ENCODE results near the gene CCN5. TPM values are rescaled to one million over a fixed set of nuclear protein-coding genes. Genes with fewer than 3 reads are reported as not detected.

CCN5 gene
- polyA plus RNA-seq, 1 donor: 0.09 TPM

DNA sequence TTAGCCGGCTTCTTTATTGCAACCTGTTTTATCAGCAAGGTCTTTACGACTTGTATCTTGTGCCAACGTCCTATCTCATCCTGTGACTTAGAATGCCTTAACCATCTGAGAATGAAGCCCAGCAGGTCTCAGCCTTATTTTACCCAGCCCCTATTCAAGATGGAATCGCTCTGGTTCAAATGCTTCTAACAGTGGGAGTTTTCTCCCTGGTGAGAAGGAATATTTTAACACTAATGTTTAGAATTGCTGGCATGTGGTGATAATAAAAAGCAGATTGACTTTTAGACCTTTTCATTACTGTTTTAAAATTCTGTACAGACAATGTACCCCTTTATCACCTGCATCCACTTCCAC lies 20.6 kb downstream of the CCN5 start:
- Histone ChIP-seq H3K27me3 (ENCODE audit: control insufficient read depth, insufficient read depth, low read length) (no peaks in the 10 kb centered on the region), H3K9me3 (ENCODE audit: control insufficient read depth, low read depth, low read length) (no peaks in the 10 kb centered on the region), H3K4me3 (ENCODE audit: low read length) (no peak overlapping the region), H3K4me1 (ENCODE audit: control insufficient read depth, insufficient read depth, low read length) (peaks cover 4% of the 10 kb centered on the region), H3K27ac (ENCODE audit: low read length) (peak overlapping the region; percentile 27), H3K36me3 (ENCODE audit: control insufficient read depth, insufficient read depth, low read length) (no peaks in the 10 kb centered on the region)
- no peak for DNase-seq
- WGBS (ENCODE audit: insufficient coverage, low lambda C conversion rate): no CpG with 5 or more reads among the region's 4 CpGs

DNA sequence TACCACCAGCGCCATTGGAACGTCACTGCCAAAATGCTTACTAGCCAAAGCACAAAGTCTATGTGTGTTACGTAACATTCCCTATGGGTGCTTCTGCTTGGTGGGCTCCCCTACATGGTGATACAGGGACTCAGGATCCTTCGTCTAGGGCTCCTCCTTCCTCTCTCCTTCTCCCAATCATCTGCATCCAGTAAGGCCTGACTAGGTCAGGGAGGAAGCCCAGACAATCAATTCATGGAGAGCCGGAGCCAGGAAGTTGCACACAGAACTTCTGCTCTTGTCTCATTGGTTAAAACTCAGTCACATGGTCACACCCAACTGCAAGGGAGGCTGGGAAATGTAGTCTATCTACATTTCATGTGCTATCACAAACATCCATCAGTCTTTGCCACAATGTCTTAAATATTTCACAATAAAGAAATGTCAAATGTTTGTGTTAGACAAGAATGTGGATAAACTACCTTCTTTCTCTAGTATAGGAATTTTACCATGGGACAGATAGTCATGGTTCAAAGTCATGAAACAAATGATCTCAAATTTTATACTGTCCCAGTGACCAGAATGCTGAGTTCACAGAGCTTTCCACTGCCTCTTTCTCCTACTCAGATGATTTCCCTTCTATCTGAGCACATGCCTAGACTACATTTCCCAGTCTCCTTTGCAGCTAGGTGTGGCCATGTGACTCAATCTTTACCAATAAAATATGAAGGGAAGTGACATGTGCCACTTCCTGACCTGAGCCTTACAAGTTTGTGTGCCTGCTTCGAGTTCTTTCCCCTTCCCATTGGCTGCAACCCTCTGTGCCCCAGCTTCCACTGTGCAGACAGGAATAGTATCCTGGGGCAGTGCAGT lies 21.2 kb downstream of the CCN5 start:
- no peak overlapping the region for H3K4me3 ChIP-seq (ENCODE audit: low read length)
- H3K4me1 ChIP-seq (ENCODE audit: control insufficient read depth, insufficient read depth, low read length): peaks cover 4% of the 10 kb centered on the region
- no peaks in the 10 kb centered on the region for H3K36me3 ChIP-seq (ENCODE audit: control insufficient read depth, insufficient read depth, low read length)
- no CpG with 5 or more reads among the region's 6 CpGs for WGBS (ENCODE audit: insufficient coverage, low lambda C conversion rate)
- H3K9me3 ChIP-seq (ENCODE audit: control insufficient read depth, low read depth, low read length): no peaks in the 10 kb centered on the region
- peaks cover 2% of the 10 kb centered on the region for H3K27me3 ChIP-seq (ENCODE audit: control insufficient read depth, insufficient read depth, low read length)
- peak; percentile 85 to 94 for DNase-seq
- peak overlapping the region; percentile 27 for H3K27ac ChIP-seq (ENCODE audit: low read length)

DNA sequence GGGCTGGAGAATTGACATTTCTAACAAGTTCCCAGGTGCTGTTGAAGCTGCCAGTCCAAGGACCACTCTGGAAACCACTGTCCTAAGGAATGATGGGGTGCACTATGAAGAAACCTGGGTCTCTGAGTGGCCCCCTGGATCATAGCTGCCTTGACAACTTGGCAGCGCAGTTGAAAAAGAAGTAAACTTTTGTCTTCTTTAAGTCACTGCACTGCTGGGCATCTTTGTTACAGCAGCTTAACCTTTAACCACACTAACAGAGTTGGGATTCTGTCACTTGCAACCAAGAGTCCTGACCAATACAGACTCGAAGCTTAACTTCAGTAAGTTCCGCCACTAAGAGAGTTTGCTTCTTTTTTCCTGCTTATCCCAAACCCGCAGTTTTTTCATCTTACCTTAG lies 21.9 kb downstream of the CCN5 start:
- WGBS (ENCODE audit: insufficient coverage, low lambda C conversion rate): 100% methylated on average over 2 of the region's 4 CpGs
- H3K36me3 ChIP-seq (ENCODE audit: control insufficient read depth, insufficient read depth, low read length): no peaks in the 10 kb centered on the region
- peaks cover 4% of the 10 kb centered on the region for H3K4me1 ChIP-seq (ENCODE audit: control insufficient read depth, insufficient read depth, low read length)
- H3K9me3 ChIP-seq (ENCODE audit: control insufficient read depth, low read depth, low read length): no peaks in the 10 kb centered on the region
- H3K27me3 ChIP-seq (ENCODE audit: control insufficient read depth, insufficient read depth, low read length): peaks cover 5% of the 10 kb centered on the region
- no peak overlapping the region for H3K4me3 ChIP-seq (ENCODE audit: low read length)
- DNase-seq: no peak
- no peak overlapping the region for H3K27ac ChIP-seq (ENCODE audit: low read length)

DNA sequence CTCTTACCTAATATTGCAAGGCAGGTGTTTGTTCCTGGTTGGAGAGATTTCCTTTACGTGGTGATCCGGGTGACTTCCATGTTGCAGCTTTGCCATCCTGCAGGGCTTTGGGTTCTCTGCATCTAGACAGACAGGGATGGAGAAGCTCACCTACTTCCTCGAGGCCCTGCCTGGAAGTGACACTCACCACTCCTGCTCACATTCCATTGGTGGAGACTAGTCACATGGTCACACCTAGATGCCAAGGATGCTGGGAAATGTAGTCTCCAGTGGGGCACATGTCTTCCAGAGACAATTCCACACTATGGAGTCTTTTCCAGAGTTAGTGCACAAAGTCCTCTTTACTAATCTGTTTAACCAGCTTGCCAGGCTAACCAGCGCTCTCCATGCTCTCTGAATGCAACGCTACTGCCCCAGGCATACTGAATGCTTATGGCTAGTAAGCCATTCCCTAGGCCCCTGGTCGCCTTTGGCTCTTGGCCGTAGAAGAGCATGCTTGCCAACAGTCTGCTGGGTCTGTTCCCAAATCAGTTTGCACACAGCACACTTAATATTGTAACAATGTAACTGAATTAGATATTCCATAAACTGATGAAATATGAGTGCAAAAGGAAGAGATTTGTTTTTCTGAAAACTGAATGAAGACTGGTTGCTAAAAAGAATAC lies 23.8 kb downstream of the CCN5 start:
- no peaks in the 10 kb centered on the region for H3K36me3 ChIP-seq (ENCODE audit: control insufficient read depth, insufficient read depth, low read length)
- peaks cover 4% of the 10 kb centered on the region for H3K4me1 ChIP-seq (ENCODE audit: control insufficient read depth, insufficient read depth, low read length)
- peak; percentile 70 to 75 for DNase-seq
- H3K9me3 ChIP-seq (ENCODE audit: control insufficient read depth, low read depth, low read length): no peaks in the 10 kb centered on the region
- peaks cover 11% of the 10 kb centered on the region for H3K27me3 ChIP-seq (ENCODE audit: control insufficient read depth, insufficient read depth, low read length)
- H3K27ac ChIP-seq (ENCODE audit: low read length): no peak overlapping the region
- no peak overlapping the region for H3K4me3 ChIP-seq (ENCODE audit: low read length)
- WGBS (ENCODE audit: insufficient coverage, low lambda C conversion rate): 100% methylated on average over 1 of the region's 7 CpGs

DNA sequence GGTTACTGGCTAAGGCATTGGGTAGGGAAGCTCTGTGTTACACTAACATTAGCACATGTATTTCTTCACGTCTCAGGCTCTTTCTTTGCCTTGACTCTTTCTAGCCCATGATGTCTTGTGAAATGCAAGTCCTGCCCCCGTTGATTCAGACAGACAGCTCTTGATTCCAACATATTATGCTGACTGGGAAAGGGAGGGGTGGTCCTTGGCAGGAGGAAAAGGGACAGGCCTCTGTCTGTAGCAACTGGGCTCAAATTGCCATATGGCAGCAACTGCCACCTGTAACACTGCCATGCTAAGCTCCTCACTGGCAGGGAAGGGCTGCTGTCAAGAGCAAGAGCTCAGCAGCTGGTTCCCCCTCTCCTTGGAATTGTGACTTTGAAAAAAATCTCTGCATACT lies 24.8 kb downstream of the CCN5 start:
- Histone ChIP-seq H3K4me3 (ENCODE audit: low read length) (no peak overlapping the region), H3K27ac (ENCODE audit: low read length) (no peak overlapping the region), H3K27me3 (ENCODE audit: control insufficient read depth, insufficient read depth, low read length) (peaks cover 20% of the 10 kb centered on the region), H3K9me3 (ENCODE audit: control insufficient read depth, low read depth, low read length) (no peaks in the 10 kb centered on the region), H3K36me3 (ENCODE audit: control insufficient read depth, insufficient read depth, low read length) (no peaks in the 10 kb centered on the region), H3K4me1 (ENCODE audit: control insufficient read depth, insufficient read depth, low read length) (peaks cover 4% of the 10 kb centered on the region)
- WGBS (ENCODE audit: insufficient coverage, low lambda C conversion rate): no CpG with 5 or more reads among the region's 2 CpGs
- no peak for DNase-seq

DNA sequence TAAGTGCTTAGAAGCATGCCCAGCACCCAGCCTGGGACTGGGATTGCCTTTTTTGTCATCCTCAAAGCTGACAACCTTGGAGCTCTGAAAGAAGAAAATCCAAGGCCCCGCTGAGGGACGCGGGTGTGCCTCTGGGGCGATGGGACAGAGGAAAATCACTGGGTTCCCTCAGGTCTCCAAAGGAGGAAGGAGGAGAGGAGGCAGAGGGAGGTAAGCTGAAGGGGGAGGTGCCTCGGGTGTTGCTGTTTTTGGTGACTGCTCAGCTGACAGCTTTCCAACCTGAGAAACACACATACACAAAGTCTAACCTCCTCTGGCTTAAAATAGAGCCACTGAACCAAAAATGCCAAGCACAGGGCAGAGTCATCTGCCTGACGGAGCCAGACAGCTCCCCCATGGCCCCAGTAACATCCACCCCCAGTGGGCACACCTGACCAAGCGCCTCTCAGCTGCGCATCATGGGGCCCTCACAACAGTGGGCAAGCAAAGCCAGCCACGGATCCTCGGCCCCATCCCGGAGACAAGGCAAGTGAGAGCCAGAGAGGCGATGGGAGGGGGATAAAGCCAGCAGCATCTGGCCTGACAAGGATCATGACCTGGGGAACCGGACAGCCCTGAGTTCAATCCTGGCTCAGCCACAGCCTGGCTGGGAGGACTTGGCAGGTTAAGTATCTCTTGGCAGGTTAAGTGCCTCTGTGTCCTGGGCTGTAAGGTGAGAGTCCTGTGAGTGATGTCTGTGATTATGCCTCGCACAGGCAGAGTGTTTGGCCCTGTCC lies 27.3 kb downstream of the CCN5 start:
- H3K4me3 ChIP-seq (ENCODE audit: low read length): no peak overlapping the region
- no peaks in the 10 kb centered on the region for H3K4me1 ChIP-seq (ENCODE audit: control insufficient read depth, insufficient read depth, low read length)
- no peak for DNase-seq
- no peaks in the 10 kb centered on the region for H3K9me3 ChIP-seq (ENCODE audit: control insufficient read depth, low read depth, low read length)
- peaks cover 36% of the 10 kb centered on the region for H3K27me3 ChIP-seq (ENCODE audit: control insufficient read depth, insufficient read depth, low read length)
- no CpG with 5 or more reads among the region's 14 CpGs for WGBS (ENCODE audit: insufficient coverage, low lambda C conversion rate)
- H3K36me3 ChIP-seq (ENCODE audit: control insufficient read depth, insufficient read depth, low read length): no peaks in the 10 kb centered on the region
- no peak overlapping the region for H3K27ac ChIP-seq (ENCODE audit: low read length)

DNA sequence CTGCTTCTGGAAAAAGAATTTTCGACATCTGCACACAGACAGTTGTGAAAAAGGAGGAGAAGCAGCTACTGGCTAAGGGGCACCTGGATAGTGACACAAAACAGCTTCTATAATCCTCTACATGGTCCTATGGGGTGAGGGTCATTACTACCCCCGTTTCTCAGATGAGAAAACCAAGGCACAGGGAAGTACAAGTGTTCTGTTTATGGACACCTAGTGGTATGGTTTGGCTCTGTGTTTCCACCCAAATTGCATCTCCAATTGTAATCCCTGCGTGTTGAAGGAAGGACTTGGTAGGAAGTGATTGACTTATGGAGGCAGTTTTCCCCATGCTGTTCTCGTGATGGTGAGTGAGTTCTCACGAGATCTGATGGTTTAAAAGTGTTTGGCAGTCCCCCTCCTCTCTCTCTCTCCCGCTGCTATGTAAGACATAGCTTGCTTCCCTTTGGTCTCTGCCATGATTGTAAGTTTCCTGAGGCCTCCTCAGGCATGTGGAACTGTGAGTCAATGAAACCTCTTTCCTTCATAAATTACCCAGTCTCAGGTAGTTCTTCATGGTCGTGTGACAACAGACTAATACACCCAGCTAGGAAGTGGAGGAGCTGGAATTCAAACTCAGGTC lies 28.0 kb downstream of the CCN5 start:
- Histone ChIP-seq H3K27ac (ENCODE audit: low read length) (no peak overlapping the region), H3K4me1 (ENCODE audit: control insufficient read depth, insufficient read depth, low read length) (no peaks in the 10 kb centered on the region), H3K9me3 (ENCODE audit: control insufficient read depth, low read depth, low read length) (no peaks in the 10 kb centered on the region), H3K27me3 (ENCODE audit: control insufficient read depth, insufficient read depth, low read length) (peaks cover 36% of the 10 kb centered on the region), H3K36me3 (ENCODE audit: control insufficient read depth, insufficient read depth, low read length) (no peaks in the 10 kb centered on the region), H3K4me3 (ENCODE audit: low read length) (no peak overlapping the region)
- WGBS (ENCODE audit: insufficient coverage, low lambda C conversion rate): no CpG with 5 or more reads among the region's 7 CpGs
- DNase-seq: no peak

DNA sequence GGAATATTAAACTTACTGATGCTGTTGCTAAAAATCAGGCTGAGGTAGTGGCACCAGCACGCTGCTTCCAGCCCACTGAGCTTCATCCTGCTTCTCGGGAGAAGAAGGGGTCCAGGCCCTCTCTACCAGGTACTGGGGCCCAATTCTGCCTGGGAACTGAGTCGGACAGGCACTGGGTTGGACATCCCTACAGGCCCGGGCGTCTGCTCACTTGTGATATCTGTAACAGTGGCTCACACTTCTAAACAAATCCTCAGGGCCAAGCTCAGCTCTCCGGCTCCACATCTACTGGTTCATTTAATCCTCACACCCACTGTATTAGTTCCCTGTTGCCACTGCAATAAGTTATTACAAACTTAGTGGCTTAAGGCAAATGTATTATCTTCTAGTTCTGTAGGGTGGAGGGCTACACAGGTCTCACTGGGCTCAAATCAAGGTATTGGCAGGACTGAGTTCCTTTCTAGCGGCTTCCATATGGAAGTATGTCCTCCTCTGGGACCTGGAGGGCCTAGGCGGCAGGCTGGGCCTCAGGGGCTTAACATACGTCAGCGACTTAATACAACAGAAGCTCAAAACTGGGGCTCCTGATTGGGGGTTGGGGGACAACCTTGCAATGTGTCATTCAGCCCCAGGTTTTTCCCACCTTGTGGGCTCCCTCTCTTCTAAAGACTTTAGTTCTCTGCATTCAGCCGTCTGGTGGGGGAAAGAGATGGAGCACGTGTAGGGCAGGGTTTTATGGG lies 28.9 kb downstream of the CCN5 start:
- no peak for DNase-seq
- Histone ChIP-seq H3K27ac (ENCODE audit: low read length) (no peak overlapping the region), H3K27me3 (ENCODE audit: control insufficient read depth, insufficient read depth, low read length) (peaks cover 42% of the 10 kb centered on the region), H3K4me1 (ENCODE audit: control insufficient read depth, insufficient read depth, low read length) (no peaks in the 10 kb centered on the region), H3K36me3 (ENCODE audit: control insufficient read depth, insufficient read depth, low read length) (no peaks in the 10 kb centered on the region), H3K9me3 (ENCODE audit: control insufficient read depth, low read depth, low read length) (no peaks in the 10 kb centered on the region), H3K4me3 (ENCODE audit: low read length) (no peak overlapping the region)
- no CpG with 5 or more reads among the region's 12 CpGs for WGBS (ENCODE audit: insufficient coverage, low lambda C conversion rate)

DNA sequence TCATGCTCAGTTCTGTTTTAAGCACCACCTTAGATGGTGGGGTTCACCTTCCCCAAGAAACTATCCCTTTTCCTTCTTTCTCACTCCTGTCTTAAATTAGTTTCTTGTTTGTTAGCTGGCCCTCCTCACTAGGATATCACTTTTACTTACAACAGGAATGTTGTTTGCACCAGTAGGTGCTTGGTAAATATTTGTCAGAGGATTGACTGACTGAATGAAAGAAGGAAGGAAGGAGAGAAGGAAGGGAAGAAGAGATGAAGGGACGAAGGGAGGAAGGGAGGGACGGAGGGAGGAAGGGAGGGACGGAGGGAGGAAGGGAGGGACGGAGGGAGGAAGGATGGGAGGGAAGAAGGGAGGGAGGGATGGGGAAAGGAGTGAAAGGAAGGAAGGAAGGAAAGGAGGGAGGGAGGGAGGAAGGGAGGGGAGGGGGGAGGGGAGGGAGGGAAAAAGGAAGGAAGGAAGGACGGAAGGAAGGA lies 30.0 kb downstream of the CCN5 start:
- Histone ChIP-seq H3K4me1 (ENCODE audit: control insufficient read depth, insufficient read depth, low read length) (no peaks in the 10 kb centered on the region), H3K9me3 (ENCODE audit: control insufficient read depth, low read depth, low read length) (peaks cover 3% of the 10 kb centered on the region), H3K36me3 (ENCODE audit: control insufficient read depth, insufficient read depth, low read length) (no peaks in the 10 kb centered on the region), H3K27ac (ENCODE audit: low read length) (no peak overlapping the region), H3K4me3 (ENCODE audit: low read length) (peak overlapping the region; percentile 21), H3K27me3 (ENCODE audit: control insufficient read depth, insufficient read depth, low read length) (peaks cover 53% of the 10 kb centered on the region)
- no peak for DNase-seq
- WGBS (ENCODE audit: insufficient coverage, low lambda C conversion rate): 96% methylated on average over 3 of the region's 5 CpGs

Measured in large intestine (tissue), 3 donors.